Epithelial cell of proximal tubule (primary cell): ENCODE results near the gene ATP2B3. TPM values are rescaled to one million over a fixed set of nuclear protein-coding genes. Genes with fewer than 3 reads are reported as not detected.

Experiments
- DNase-seq: peaks from one replicate; pipeline ENCODE4 v3.0.0-alpha.2; 2011; ENCODE audit warnings: low read depth
- H3K4me3 ChIP-seq: 2 replicates; pipeline ENCODE4 v1.5.1; 2011; ENCODE audit warnings: low read depth, mild to moderate bottlenecking, low read length
- total RNA-seq: library from RNA; depleted of rRNA; stranded (reverse); fragments of >200 nt; gene quantifications from 2 replicates; pipeline ENCODE4 v1.2.3, GENCODE V29; 2015
- TF ChIP-seq, protein P1 (sequence below): conservative IDR thresholded peaks from 2 replicates; pipeline ENCODE4 v1.5.1; 2012; ENCODE audit warnings: low read depth, mild to moderate bottlenecking, low read length

ATP2B3 gene
- total RNA-seq, 1 donor from 2014 or later, result not detected

DNA sequence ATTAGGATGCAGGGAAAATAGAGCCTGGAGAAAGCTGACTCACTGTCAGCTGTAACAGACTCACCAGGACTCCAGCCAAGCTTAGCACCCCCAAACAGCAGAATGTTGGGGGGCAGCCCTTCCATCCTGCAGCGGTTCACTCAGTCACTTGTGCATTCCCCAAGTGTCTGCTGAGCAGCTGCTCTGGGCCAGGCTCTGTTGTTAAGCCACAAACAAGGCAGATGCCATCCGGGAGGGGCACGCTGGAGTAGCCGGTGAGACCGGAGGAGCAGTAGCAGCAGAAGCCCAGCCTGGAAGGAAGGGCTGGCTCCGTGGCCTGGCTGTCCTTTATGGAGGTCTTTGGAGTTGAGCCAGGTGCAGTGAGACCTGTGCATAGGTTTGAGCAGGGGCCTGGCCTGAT is 59.5 kb downstream of the ATP2B3 start:
- TF ChIP-seq, protein P1, sequence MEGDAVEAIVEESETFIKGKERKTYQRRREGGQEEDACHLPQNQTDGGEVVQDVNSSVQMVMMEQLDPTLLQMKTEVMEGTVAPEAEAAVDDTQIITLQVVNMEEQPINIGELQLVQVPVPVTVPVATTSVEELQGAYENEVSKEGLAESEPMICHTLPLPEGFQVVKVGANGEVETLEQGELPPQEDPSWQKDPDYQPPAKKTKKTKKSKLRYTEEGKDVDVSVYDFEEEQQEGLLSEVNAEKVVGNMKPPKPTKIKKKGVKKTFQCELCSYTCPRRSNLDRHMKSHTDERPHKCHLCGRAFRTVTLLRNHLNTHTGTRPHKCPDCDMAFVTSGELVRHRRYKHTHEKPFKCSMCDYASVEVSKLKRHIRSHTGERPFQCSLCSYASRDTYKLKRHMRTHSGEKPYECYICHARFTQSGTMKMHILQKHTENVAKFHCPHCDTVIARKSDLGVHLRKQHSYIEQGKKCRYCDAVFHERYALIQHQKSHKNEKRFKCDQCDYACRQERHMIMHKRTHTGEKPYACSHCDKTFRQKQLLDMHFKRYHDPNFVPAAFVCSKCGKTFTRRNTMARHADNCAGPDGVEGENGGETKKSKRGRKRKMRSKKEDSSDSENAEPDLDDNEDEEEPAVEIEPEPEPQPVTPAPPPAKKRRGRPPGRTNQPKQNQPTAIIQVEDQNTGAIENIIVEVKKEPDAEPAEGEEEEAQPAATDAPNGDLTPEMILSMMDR, result no peak
- no peak overlapping the region for H3K4me3 ChIP-seq
- no peak for DNase-seq

DNA sequence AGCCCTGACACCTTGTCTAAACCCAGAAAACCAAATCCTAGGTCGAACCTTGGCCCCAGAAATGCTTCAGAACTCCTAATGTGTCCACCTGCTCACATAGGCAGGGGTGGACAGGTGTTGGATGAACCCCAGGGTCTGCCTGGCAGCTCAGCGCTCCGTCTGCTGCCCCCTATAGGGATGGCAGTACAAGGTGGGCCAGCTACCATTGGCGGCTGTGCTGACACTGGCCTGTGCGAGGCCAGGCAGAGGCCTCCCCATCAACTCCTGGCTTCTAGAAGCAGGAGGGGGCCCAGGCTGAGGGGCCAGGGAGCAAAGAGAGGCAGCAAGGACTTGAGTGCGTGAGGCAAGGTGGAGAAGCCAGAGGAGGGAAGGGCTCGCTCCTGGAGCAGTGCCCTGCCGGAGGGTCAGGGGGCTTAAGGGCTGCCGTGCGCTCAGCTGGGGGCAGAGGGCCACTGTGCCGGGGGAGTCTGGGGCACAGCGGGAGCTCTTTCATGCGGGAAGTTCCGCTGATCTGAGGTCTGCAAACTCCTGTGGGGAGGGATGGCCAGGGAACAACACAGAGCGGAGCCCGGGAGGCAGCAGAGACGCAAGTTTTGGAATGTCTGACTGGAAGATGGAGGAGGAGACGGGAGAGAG is 60.9 kb downstream of the ATP2B3 start:
- no peak overlapping the region for H3K4me3 ChIP-seq
- DNase-seq, result no peak
- TF ChIP-seq, protein P1, result no peak

DNA sequence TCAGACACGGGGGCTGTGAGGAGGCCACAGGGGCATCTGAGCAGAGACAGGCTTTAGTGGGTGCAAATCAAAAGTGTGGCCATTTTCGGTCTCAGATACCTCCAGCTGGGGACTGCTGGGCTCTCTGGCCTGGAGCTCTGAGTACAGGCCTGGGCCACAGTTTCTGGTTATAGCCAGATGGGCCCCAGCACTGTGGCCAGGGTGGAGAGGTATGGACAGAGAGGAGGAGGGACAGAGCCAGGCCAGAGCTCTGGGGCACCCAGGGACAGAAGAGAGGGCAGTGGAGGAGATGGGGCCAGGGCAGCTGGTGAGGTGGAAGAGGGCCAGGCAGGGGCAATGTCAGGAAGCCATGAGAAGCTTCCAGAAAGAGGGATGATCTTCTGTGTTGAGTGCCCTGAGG is 61.4 kb downstream of the ATP2B3 start:
- no peak for DNase-seq
- no peak overlapping the region for H3K4me3 ChIP-seq

DNA sequence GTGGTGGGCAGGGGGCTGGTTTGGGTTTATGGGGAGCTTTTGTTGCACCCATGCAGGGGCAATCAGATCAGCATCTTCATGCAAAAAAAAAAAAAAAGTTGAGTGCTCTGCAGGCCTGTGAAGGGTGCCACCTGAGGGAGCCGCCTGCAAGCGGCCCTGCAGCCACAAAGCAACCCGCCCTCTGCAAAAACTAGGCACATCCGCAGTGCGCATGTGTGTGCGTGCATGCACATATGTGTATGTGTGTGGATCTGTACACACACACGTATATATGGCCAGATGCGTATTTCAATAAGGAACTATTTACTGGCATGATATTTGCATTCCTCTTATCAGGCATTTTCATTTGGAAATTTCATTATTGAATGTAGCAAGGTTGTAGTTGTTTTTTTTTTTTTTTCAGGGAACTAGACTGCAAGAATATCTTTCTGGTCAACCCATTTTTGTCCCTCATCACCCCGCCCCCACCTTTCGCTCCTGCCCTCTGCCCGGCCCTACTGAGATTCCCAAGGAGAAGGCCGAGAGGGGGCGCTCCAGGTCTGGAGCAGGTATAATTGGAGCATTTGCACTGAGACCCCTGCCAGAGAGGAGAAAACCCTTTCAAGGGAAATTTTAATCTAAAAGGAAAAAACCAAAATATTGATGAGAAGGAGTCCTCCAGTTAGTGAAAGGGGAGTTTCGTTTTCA is 63.4 kb downstream of the ATP2B3 start:
- DNase-seq, result no peak
- TF ChIP-seq, protein P1, result peak; percentile 30
- no peak overlapping the region for H3K4me3 ChIP-seq

More for the DNA sequence above, 61.4 kb downstream of the ATP2B3 start:
- TF ChIP-seq, protein P1, result no peak

DNA sequence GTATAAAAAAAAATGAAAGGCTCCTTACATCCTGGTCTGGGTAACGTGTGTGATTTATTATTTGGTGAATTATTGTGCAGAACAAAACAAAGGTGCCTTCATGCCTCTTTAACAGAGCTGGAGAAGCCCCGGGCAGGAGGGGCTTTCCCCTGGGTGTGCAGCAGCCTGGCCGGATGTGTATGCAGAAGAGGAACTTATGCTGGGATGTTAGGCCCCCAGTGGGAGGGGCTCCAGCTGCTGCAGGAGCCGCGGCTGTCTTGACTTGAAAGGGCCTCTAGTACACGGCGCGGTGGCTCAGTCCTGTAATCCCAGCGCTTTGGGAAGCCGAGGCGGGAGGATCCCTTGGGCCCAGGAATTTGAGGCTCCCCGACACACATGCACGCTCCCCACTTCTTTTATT is 65.5 kb downstream of the ATP2B3 start:
- no peak for DNase-seq
- TF ChIP-seq, protein P1, result no peak
- H3K4me3 ChIP-seq, result no peak overlapping the region

DNA sequence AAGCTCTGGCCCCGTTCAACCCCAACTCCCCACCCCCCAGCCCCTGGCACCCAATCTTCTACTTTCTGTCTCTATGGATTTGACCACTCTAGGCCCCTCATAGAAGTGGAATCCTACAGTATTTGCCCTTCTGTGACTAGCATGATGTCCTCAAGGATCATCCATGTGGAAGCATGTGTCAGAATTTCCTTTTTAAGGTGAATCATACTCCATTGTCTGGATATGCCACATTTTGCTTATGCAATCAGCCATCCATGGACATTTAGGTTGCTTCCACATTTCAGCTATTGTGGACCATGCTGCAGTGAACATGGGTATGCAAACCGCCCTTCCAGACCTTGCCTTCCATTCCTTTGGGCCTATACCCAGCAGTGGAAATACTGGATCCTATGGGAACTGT is 66.0 kb downstream of the ATP2B3 start:
- TF ChIP-seq, protein P1, result no peak
- no peak overlapping the region for H3K4me3 ChIP-seq
- DNase-seq, result no peak

DNA sequence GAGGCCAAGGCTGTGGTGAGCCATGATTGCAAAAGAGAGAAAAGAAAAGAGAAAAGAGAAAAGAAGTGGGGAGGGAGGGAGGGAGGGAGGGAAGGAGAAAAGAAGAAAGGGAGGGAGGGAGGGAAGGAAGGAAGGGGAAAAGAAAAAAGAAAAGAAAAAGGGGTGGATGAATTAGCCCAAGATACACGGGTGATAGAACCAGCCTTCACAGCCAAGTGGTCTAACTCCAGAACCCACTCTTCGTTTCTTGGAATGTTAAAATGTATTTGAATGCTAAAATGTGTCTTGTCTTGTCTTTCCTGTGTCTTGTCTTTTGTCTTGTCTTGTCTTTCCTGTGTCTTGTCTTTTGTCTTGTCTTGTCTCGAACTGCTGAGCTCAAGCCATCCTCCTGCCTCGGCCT is 68.4 kb downstream of the ATP2B3 start:
- TF ChIP-seq, protein P1, result no peak
- no peak overlapping the region for H3K4me3 ChIP-seq
- no peak for DNase-seq
